Hematopoietic multipotent progenitor cell (in vitro differentiated cells): ENCODE measurements around the gene CTNNA2. TPM values are rescaled to one million over a fixed set of nuclear protein-coding genes. Genes with fewer than 3 reads are reported as not detected.

Experiments used
- DNase-seq, 3 donors: peaks; one replicate each; pipeline ENCODE4 v3.0.0-alpha.2; 2011 to 2015; ENCODE audit warnings: low read depth in 2 of 3, low spot score in 2 of 3
- total RNA-seq: library from RNA; depleted of rRNA; stranded (reverse); fragments of >200 nt; gene quantifications from one replicate; pipeline ENCODE4 v1.2.3, GENCODE V29; 2012

CTNNA2 gene
- not detected for total RNA-seq

GRCh38 chr2:79512442-79513401 lies at the start of gene CTNNA2:
Gene CTNNA2 (plus strand): TSS chr2:79513051.
- DNase-seq, result peak in 2 of 3 donors; percentile 50 to 60

- no peak for DNase-seq
Observed at GRCh38 chr2:79487399-79487798, 25.5 kb upstream of the CTNNA2 start.

GRCh38 chr2:79511320-79511951 lies 1.4 kb upstream of the CTNNA2 start:
- DNase-seq, result peak in 2 of 3 donors; percentile 31 to 64

- no peak for DNase-seq
Observed at GRCh38 chr2:79513711-79514110, 860 bp downstream of the CTNNA2 start.

- DNase-seq, result no peak
Observed at GRCh38 chr2:79529636-79530035, 16.8 kb downstream of the CTNNA2 start.

- no peak for DNase-seq
Observed at GRCh38 chr2:79530443-79530842, 17.6 kb downstream of the CTNNA2 start.

- no peak for DNase-seq
Observed at GRCh38 chr2:79547568-79547967, 34.7 kb downstream of the CTNNA2 start.

GRCh38 chr2:79552653-79553052 lies 39.8 kb downstream of the CTNNA2 start:
- no peak for DNase-seq

GRCh38 chr2:79554899-79555298 lies 42.0 kb downstream of the CTNNA2 start:
- DNase-seq, result no peak

GRCh38 chr2:79564065-79564464 lies 51.2 kb downstream of the CTNNA2 start:
- DNase-seq, result no peak

- DNase-seq, result no peak
Observed at GRCh38 chr2:79569048-79569447, 56.2 kb downstream of the CTNNA2 start.

GRCh38 chr2:79573895-79574674 lies 61.2 kb downstream of the CTNNA2 start:
- no peak for DNase-seq

GRCh38 chr2:79576451-79576850 lies 63.6 kb downstream of the CTNNA2 start:
- no peak for DNase-seq

- DNase-seq, result no peak
Observed at GRCh38 chr2:79578952-79579351, 66.1 kb downstream of the CTNNA2 start.

- DNase-seq, result no peak
Observed at GRCh38 chr2:79580175-79580574, 67.3 kb downstream of the CTNNA2 start.

- DNase-seq, result no peak
Observed at GRCh38 chr2:79585701-79586433, 73.0 kb downstream of the CTNNA2 start.

- no peak for DNase-seq
Observed at GRCh38 chr2:79591281-79591680, 78.4 kb downstream of the CTNNA2 start.

GRCh38 chr2:79593237-79593867 lies 80.5 kb downstream of the CTNNA2 start:
- no peak for DNase-seq

- no peak for DNase-seq
Observed at GRCh38 chr2:79596403-79596802, 83.6 kb downstream of the CTNNA2 start.

- DNase-seq, result no peak
Observed at GRCh38 chr2:79604748-79605147, 91.9 kb downstream of the CTNNA2 start.
